Astrocyte of the cerebellum (primary cell): ENCODE results near the gene CSNK1E.

Source experiments
- DNase-seq: peaks from one replicate; pipeline ENCODE4 v3.0.0-alpha.2; 2011; ENCODE audit warnings: low read depth
- H3K4me3 ChIP-seq: 2 replicates; pipeline ENCODE4 v1.5.1; 2011; ENCODE audit warnings: mild to moderate bottlenecking, low read depth, low read length, moderate library complexity
- in situ Hi-C: cut with HindIII; loops from 2 replicates; pipeline ENCODE4 v1.10.0; 2017; ENCODE audit warnings: low sequenced_read_pairs
- TF ChIP-seq, protein P1 (sequence below): IDR thresholded peaks from 2 replicates; pipeline ENCODE4 v1.5.1; 2012; ENCODE audit warnings: low read length, low read depth, moderate library complexity, mild to moderate bottlenecking; ENCODE audit errors: missing control alignments

The CSNK1E gene

DNA sequence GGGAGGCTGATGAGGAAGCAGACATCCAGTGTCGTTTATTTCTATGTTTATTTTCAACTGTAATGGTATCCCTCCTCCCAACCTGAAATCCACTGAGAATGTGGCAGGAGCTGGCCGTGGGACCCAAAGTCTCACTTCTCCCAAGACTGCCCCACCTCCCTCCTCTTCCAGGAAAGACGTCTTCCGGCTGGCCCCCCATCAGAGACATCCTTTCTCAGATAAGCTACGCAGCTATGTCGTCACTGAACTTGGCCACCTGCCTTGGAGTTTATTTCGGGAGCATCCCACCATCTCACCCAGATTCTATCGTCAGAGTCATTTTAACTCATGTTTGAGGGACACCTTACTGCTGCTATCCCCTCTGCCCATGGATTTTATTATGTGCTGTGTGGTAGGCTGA, 58.3 kb downstream of the CSNK1E start:
- no peak for DNase-seq
- H3K4me3 ChIP-seq = no peak overlapping the region
- TF ChIP-seq, protein P1, sequence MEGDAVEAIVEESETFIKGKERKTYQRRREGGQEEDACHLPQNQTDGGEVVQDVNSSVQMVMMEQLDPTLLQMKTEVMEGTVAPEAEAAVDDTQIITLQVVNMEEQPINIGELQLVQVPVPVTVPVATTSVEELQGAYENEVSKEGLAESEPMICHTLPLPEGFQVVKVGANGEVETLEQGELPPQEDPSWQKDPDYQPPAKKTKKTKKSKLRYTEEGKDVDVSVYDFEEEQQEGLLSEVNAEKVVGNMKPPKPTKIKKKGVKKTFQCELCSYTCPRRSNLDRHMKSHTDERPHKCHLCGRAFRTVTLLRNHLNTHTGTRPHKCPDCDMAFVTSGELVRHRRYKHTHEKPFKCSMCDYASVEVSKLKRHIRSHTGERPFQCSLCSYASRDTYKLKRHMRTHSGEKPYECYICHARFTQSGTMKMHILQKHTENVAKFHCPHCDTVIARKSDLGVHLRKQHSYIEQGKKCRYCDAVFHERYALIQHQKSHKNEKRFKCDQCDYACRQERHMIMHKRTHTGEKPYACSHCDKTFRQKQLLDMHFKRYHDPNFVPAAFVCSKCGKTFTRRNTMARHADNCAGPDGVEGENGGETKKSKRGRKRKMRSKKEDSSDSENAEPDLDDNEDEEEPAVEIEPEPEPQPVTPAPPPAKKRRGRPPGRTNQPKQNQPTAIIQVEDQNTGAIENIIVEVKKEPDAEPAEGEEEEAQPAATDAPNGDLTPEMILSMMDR = no peak
- in situ Hi-C loops = no loop called here

DNA sequence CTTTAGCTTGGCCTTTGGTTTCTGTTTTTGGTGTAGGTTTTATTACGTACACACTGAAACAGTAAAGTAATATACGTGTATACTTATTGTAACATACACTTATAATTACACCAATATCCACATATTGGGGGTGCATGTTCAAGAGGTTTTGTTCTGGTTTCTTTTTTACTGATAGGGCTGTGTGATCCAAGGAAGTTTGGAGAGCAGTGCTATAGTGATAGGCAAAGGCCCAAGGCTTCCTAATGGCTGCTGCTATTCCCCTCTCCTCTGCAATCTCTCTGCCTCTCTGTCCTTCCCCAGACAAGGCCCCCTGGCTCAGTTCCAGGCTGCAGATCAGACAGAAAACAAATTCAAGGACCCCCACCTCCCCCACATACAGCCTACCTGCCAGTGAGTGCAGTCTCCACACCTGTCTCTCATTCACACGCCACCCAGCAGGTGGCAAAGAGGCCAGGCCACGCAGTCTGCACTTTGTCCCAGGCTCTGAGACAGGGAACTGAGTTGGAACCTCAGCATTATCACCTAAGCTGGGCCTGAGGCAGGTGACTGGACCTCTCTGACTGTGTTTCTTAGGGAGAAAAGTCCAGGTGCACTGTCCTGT, 59.5 kb downstream of the CSNK1E start:
- TF ChIP-seq, protein P1 = no peak
- in situ Hi-C loops = no loop called here
- H3K4me3 ChIP-seq = no peak overlapping the region
- DNase-seq = no peak

DNA sequence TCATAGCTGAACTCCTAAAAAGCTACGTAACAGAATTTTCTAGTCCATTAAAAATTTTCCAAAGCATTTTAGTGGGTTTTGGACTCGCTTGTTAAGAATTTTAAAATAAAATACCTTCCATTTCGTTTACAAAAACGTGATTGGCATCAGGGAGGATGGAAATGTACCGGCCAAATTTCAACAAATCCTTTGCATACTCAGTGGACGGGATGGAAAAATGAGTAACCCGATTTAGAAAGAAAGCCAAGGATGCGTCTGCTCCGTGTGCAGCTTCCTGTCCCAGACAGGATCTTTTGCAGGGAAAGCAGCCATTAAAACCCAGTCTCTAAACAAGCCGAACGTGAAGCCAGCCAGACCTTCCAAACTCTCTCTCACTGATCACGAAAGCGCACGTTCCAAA, 60.1 kb downstream of the CSNK1E start:
- H3K4me3 ChIP-seq = no peak overlapping the region
- TF ChIP-seq, protein P1 = no peak
- DNase-seq = no peak
- in situ Hi-C loops = no loop called here

DNA sequence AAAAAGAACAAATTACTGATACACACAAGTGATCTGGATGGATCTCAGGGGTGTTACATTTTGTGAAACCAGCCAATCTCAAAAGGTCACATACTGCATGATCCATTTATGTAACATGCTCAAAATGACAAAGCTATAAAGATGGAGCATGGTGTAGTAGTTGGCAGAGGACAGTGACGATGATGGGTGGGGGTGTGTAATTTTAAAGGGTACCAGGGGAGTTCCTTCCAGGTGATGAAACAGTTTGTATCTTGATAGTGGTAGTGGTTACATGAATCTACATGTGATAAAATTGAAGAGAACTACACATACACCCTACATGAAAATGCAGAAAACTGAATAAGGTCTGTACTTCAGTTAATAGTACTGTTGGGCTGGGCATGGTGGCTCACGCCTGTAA, 61.5 kb downstream of the CSNK1E start:
- in situ Hi-C loops = no loop called here
- TF ChIP-seq, protein P1 = no peak
- H3K4me3 ChIP-seq = no peak overlapping the region
- no peak for DNase-seq

DNA sequence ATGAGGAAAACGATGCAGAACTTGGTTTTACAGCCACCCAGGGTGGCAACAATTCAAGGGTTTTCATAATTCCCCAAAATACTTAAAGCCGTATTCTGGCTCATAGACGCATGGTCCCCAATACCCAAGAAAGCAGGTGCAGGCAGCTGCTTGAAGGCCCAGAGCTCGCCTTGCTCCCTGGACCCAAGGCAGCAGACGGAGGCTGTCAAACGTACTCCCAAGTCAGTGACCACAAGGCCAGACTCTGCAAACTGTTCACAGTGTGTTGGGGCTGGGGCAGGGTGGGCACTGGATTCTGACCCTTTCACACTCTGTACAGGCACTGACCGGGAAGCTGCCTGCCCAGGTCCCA, 65.9 kb downstream of the CSNK1E start:
- in situ Hi-C loops = no loop called here
- no peak for DNase-seq
- TF ChIP-seq, protein P1 = no peak
- no peak overlapping the region for H3K4me3 ChIP-seq

DNA sequence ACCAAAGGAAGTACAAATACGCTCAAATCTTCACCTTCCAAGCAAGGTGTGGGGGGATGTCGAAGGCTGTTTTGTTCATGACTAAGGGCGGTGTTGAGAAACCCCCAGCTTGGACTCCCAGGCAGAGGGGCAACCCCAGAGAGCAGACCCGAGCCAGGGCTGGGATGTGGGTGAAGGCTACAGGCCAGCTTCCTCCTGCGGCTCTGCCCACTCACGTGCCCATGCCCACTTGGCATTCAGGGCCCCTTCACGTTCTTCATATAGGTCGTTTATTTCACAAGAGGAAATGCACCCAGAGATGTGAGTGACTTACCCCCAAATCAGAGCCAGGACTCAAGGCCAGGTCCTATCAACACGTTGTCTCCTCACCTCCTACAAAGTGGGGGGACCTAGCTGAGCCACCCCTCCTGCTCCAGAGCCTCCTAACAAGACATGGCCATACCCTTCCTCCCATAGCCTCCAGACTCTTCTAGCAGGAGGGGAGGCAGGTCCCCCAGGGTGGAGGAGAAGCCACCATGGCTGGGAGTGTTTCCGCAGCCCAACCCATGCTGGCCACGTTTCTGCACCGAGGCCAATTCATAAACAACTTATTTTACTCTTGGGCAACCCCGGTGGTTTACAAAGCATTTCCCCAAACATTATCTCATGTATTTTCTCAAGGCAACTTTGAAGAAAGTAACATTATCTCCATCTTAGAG, 66.4 kb downstream of the CSNK1E start:
- no peak for DNase-seq
- TF ChIP-seq, protein P1 = no peak
- in situ Hi-C loops = no loop called here
- no peak overlapping the region for H3K4me3 ChIP-seq
